IPS-15b (cell line): Measurements from ENCODE around the gene RAB31.

ENCODE experiments used
- H3K27me3 ChIP-seq: one replicate; pipeline ENCODE4 v1.6.1; 2013; ENCODE audit warnings: low read length; ENCODE audit not compliant: control insufficient read depth, insufficient read depth
- H3K36me3 ChIP-seq: one replicate; pipeline ENCODE4 v1.6.1; 2013; ENCODE audit warnings: low read length; ENCODE audit not compliant: control insufficient read depth, insufficient read depth
- H3K4me1 ChIP-seq: one replicate; pipeline ENCODE4 v1.6.1; 2013; ENCODE audit warnings: mild to moderate bottlenecking, low read length; ENCODE audit not compliant: control insufficient read depth, insufficient read depth
- H3K4me3 ChIP-seq: one replicate; pipeline ENCODE4 v1.5.1; 2013; ENCODE audit warnings: low read depth, low read length
- H3K9ac ChIP-seq: one replicate; pipeline ENCODE4 v1.6.1; 2013; ENCODE audit warnings: low read depth, mild to moderate bottlenecking, low read length
- H3K9me3 ChIP-seq: one replicate; pipeline ENCODE4 v1.6.1; 2013; ENCODE audit warnings: mild to moderate bottlenecking, low read length; ENCODE audit not compliant: control insufficient read depth, insufficient read depth

Gene RAB31

DNA sequence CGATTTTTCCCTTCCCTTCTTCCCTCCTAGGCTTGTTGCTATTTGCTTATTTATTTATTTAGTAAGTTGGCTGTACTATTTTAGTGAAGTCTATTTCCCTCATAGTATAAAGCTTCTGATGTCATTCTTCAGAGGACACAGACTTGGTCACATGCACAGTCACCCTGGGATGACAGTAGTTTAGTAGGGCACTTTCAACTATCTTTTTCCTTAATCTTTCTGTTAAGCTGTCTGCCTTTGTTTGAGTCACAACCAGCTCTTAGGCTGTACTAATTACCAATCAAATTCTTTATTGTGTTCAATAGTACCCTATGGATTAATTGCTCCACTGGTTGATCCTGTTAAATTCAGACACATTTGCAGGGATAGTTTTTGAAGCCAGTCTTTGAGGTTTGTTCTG lies 26.9 kb upstream of the RAB31 start:
- Histone ChIP-seq H3K36me3 (peaks cover 3% of the 10 kb centered on the region), H3K9ac (no peak overlapping the region), H3K4me3 (no peak overlapping the region)

DNA sequence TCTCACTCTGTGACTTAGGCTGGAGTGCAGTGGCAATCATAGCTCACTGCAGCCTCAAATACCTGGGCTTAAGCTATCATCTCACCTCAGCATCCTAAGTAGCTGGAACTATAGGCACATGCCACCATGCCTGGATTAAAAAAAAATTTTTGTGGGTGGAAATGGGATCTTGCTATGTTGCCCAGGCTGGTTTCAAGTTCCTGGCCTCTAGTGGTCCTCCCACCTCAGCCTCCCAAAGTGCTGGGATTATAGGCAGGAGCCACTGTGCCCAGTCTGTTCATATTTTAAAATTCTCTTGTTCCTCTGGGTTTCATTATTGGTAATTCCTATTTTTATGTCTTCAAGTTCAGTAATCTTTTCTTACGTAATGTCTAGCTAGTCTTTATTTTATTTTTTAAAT lies 25.5 kb upstream of the RAB31 start:
- H3K4me3 ChIP-seq, result no peak overlapping the region
- H3K9me3 ChIP-seq, result no peaks in the 10 kb centered on the region
- no peak overlapping the region for H3K9ac ChIP-seq
- H3K27me3 ChIP-seq, result no peaks in the 10 kb centered on the region
- peaks cover 4% of the 10 kb centered on the region for H3K4me1 ChIP-seq
- H3K36me3 ChIP-seq, result peaks cover 3% of the 10 kb centered on the region

More for the DNA sequence above, 26.9 kb upstream of the RAB31 start:
- H3K4me1 ChIP-seq, result peaks cover 4% of the 10 kb centered on the region
- H3K9me3 ChIP-seq, result no peaks in the 10 kb centered on the region
- no peaks in the 10 kb centered on the region for H3K27me3 ChIP-seq

DNA sequence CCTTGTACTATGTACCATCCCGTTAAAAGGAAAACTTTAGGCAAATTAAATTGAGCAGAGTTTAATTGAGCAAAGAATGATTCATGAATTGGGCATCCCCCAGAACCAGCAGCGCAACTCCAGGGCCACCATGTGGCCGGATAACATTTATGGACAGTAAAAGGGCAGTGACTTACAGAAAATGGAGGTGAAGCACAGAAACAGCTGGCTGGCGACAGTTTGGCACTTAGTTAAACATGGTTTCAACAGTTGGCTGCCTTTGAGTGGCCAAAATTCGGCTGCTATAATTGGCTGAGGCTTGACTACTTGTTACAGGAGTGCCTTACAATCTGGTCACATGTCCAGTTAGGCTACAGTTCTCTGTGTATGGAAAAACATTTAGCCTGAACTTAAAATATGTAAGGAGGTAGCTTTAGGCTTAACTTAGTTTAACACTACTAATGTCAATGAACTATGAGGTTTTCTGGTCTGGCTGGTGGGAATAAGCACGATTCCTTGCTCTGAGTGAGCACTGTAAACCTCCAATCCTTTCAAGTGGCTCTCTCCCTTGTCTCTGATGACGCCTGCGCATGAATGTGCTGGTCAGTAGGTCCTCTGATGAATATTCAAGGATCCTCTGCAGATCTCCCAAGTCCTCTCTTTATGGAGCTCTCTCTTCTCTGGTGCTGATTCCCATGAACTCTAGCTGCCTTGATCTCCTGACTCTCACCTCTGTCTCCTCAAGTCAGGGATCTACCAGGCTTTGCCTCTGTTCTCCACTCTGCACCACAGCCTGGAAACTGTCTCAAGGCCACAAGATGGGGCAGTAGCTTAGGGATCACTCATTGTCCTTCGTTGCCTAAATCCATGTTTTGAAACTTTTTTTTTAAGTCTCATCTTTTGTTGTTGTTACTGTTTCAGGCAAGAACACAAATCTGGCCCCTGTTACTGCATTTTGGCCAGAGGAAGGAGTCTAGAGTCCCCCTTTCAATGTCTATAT lies 24.4 kb upstream of the RAB31 start:
- Histone ChIP-seq H3K27me3 (no peaks in the 10 kb centered on the region), H3K9ac (no peak overlapping the region)

DNA sequence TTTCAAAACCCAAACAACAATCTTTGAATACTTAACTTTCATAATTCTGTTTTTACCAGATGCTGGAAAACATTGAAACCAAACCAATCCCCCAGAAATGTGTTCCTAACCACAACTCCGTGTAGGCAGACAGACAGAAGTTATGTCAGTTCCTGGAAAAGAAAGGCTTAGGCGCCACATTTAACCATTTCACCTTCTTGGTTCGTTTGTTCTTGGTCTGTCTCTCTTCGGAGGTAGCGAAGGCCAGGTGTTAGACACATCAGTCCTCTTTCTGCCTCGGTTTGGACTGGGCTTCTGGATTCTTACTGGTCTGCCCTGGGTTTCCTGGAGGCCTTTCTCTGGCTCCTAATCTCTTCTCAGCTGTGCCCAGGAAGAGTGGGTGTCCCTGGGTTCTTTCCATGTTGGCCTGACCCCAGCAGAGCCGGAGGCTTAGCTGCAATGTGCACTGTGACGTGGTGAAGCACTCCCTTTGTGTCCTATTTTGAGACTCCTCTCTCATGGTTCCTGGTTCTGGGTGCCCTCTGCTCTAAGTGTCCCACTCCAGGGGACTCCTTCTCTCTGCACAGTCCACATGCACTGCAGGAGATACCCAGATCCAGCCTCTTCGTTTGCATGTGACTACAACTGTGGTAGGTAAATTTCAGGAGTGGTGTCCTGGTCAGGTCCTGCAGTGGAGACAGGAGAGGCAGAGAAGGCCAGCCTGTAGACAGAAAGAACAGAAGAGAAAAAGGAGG lies 23.1 kb upstream of the RAB31 start:
- no peaks in the 10 kb centered on the region for H3K36me3 ChIP-seq
- H3K9ac ChIP-seq, result no peak overlapping the region
- H3K4me1 ChIP-seq, result peaks cover 9% of the 10 kb centered on the region
- no peaks in the 10 kb centered on the region for H3K9me3 ChIP-seq
- no peak overlapping the region for H3K4me3 ChIP-seq
- no peaks in the 10 kb centered on the region for H3K27me3 ChIP-seq

More for the DNA sequence above, 24.4 kb upstream of the RAB31 start:
- Histone ChIP-seq H3K36me3 (peaks cover 3% of the 10 kb centered on the region), H3K4me3 (no peak overlapping the region), H3K4me1 (peaks cover 9% of the 10 kb centered on the region), H3K9me3 (no peaks in the 10 kb centered on the region)

DNA sequence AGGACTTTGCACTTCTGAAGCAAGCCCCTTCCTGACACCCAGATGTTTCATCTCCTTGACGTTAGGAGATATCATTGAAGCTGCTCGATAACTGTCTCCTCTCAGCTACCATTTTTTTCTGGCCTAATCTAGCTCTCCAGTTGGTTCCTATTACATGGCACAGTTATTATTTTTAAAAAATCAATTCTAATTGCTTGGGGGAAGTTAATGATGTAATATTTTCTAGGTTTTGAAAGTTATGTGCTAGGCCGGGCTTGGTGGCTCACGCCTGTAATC lies 22.5 kb upstream of the RAB31 start:
- Histone ChIP-seq H3K27me3 (no peaks in the 10 kb centered on the region), H3K4me3 (no peak overlapping the region), H3K4me1 (peaks cover 9% of the 10 kb centered on the region), H3K36me3 (no peaks in the 10 kb centered on the region), H3K9me3 (no peaks in the 10 kb centered on the region), H3K9ac (no peak overlapping the region)

DNA sequence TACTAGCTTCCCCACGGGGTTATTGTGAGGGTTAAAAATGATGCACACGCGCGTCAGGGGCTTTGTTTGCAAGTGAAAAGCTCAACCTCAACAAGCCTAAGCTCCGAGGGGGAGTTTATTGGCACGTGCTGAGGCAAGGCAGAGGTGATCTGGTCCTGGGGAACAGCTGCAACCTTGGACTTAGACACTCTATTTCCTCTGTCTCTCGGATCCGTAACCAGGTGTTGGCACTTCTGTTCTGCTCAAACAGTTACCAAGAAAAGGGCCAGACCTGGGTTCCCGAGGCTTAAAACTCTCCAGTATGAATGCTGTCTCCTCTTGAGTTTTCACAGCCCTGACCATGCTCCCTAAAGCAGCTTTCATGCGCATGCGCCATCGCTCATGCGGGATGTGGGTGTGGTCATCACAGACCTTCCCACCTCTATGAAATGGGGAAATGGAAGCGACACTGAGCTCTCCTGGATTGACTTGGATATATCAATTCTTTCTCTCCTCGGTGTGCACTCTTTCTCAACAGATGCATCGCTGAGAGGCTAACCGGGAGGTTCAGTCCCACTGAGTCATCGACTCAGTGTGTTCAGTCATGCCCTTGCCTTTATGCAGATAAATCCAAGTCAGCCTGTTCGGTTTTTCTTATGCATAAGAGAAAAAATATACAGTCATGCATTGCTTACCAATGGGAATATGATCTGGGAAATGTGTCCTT lies 19.9 kb upstream of the RAB31 start:
- Histone ChIP-seq H3K9me3 (no peaks in the 10 kb centered on the region), H3K27me3 (no peaks in the 10 kb centered on the region), H3K36me3 (no peaks in the 10 kb centered on the region), H3K9ac (no peak overlapping the region), H3K4me3 (no peak overlapping the region), H3K4me1 (peaks cover 9% of the 10 kb centered on the region)

DNA sequence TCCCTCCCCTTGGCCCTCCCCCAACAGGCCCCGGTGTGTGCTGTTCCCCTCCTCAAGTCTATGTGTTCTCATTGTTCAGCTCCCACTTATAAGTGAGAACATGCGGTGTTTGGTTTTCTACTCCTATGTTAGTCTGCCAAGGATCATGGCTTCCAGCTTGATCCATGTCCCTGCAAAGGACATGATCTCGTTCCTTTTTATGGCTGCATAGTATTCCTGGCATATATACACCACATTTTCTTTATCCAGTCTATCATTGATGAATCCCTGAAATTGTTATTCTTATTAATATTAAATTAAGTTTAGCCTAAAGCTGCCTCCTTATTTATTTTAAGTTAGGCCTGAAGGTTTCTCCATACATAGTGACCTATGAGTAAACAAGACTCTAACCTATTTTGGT lies 18.8 kb upstream of the RAB31 start:
- Histone ChIP-seq H3K27me3 (no peaks in the 10 kb centered on the region), H3K9me3 (no peaks in the 10 kb centered on the region), H3K4me3 (no peak overlapping the region), H3K4me1 (peaks cover 9% of the 10 kb centered on the region), H3K9ac (no peak overlapping the region), H3K36me3 (no peaks in the 10 kb centered on the region)

- Histone ChIP-seq H3K4me1 (peaks cover 5% of the 10 kb centered on the region), H3K36me3 (no peaks in the 10 kb centered on the region), H3K27me3 (no peaks in the 10 kb centered on the region), H3K4me3 (no peak overlapping the region), H3K9ac (no peak overlapping the region), H3K9me3 (no peaks in the 10 kb centered on the region)
Measured at GRCh38 chr18:9690418-9691188, 17.5 kb upstream of the RAB31 start.

- H3K4me3 ChIP-seq, result no peak overlapping the region
- H3K36me3 ChIP-seq, result no peaks in the 10 kb centered on the region
- H3K27me3 ChIP-seq, result no peaks in the 10 kb centered on the region
- no peaks in the 10 kb centered on the region for H3K9me3 ChIP-seq
- H3K4me1 ChIP-seq, result peaks cover 5% of the 10 kb centered on the region
- no peak overlapping the region for H3K9ac ChIP-seq
Measured at GRCh38 chr18:9691235-9691634, 16.9 kb upstream of the RAB31 start.

- no peaks in the 10 kb centered on the region for H3K4me1 ChIP-seq
Measured at GRCh38 chr18:9694174-9694573, 13.9 kb upstream of the RAB31 start.

DNA sequence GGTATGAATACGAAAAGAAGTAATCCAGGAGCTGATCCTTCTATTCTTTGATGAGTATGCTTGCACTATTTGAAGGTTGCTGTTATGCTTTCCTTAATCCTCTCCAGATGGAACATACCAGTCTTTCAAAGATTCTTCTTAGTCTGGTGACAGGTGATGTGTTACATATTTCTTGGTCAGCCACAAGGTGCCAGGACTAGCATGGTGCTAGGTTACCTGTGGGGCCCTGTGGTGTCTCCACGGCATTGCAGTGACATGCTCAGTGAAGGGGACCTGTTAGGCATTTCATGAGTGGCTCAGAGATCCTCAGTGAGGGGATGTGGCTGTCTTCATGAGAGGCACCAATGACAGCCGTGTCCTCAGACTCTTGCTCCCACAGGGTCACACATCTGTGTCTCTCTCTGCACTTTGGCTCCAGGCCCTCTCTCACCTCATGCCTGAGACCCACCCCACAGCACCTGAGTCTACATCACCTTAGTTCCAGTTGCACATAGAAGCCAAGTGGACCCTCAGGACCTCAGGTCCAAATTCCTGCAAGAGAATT lies 13.1 kb upstream of the RAB31 start:
- H3K9me3 ChIP-seq, result no peaks in the 10 kb centered on the region
- no peaks in the 10 kb centered on the region for H3K27me3 ChIP-seq
- H3K36me3 ChIP-seq, result no peaks in the 10 kb centered on the region
- no peak overlapping the region for H3K4me3 ChIP-seq
- no peak overlapping the region for H3K9ac ChIP-seq
- H3K4me1 ChIP-seq, result peaks cover 2% of the 10 kb centered on the region

More at GRCh38 chr18:9694174-9694573, 13.9 kb upstream of the RAB31 start:
- Histone ChIP-seq H3K9ac (no peak overlapping the region), H3K4me3 (no peak overlapping the region), H3K36me3 (no peaks in the 10 kb centered on the region), H3K27me3 (no peaks in the 10 kb centered on the region), H3K9me3 (no peaks in the 10 kb centered on the region)
